HG03439 (cell line): ENCODE data around the gene DLG5.

ENCODE experiments used
- ATAC-seq: cut with Tn5 transposase; IDR thresholded peaks from one replicate; pipeline ENCODE4 v1.9.1; 2021; ENCODE audit warnings: mild to moderate bottlenecking, moderate library complexity; ENCODE audit not compliant: unreplicated experiment

The DLG5 gene

DNA sequence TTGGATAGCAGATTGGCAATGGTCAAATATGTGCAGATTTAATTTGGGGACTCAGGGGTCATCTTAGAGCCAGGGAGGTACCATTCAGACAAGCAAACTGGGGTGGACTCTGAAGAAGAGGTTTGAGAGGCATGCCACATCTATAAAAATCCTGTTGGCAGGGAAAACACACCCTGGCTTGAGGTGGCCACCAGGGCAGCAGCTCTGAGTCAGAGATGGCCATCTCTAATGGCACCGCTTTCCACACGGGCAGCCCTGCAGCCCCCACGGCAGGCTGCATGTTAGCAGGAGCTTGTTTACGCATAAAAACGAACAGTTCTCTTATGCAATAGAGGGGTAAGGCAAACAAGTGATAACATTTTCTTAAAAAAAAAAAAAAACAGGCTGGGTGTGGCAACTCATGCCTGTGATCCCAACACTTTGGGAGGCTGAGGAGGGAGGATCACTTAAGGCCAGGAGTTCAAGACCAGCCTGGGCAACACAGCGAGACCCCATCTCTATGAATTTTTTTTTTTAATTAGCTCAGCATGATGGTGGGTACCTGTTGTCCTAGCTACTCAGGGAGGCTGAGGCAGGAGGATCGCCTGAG lies 14.9 kb downstream of the DLG5 start:
- no peak for ATAC-seq

DNA sequence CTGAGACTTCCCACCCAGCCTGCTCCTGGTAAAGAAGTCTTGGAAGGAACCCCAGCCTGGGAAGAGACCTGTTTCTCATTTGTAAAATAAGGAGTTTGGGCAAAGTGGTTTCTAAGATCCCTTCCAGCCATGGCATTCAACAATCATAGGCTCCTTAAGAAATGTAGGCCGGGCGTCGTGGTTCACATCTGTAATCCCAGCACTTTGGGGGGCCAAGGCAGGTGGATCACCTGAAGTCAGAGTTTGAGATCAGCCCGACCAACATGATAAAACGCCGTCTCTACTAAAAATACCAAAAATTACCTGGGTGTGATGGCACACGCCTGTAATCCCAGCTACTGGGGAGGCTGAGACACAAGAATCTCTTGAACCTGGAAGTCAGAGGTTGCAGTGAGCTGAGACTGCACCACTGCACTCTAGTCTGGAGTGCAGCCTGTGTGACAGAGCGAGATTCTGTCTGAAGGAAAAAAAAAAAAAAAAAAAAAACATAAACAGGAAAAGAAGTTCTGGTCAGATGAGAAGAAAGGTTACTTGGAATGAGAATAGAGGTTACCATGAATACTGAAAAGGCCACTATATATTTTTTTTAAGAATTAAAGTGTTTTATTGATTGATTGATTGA lies 15.9 kb downstream of the DLG5 start:
- no peak for ATAC-seq

DNA sequence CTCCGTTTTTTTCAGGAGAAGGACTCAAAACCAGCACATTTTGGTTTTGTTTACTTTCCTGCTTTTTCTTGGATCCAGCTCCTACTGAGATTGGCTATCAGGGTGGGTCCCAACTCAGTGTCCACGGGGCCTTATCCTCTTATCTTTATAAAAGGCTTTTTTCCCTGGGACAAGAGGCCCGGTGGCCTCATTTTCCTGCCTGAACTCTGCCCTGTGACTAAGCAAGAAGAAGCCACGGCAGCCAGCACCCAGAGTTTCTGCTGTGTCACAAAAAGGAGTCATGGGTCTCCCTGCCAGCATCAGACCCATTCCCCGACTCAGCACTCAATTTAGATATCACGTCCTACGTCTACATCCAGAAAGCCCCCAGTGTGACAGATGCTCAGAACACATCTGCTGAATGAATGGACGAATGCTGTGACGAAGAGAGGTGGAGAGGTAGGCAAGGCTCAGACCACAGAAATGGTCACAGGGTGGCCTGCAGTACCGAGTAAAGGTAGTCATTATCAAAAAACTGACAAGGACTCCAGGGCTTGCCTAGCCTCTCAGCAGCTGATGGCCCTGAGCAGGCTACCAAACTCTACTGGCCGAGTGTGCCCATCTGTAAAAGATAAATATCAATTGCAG lies 16.7 kb downstream of the DLG5 start:
- ATAC-seq: no peak

DNA sequence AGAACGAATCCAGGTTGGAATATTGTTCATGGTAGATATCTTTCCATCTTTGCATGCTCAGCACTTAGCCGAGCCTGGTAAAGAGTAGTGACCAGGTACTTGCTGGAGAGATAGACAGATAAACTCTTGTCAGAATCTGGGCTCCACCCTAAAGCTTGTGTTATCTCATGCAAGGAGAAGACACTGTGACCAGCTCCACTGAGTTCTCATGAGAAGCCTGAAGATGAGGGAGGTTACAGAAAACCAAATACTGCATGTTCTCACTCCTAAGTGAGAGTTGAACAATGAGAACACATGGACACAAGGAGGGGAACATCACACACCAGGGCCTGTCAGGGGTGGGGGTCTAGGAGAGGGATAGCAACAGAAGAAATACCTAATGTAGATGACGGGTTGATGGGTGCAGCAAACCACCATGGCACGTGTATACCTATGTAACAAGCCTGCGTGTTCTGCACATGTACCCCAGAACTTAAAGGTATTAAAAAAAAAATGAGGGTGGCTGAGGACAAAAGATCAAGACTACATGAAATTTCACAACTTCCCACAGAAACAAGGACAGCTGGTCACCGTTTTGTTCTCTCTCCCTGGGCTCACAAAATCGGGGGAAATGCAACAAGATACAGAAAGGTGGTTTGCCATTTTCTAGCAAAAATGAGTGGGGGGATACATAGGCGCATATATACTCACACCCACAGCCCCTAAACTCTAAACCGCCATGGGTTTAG lies 17.4 kb downstream of the DLG5 start:
- no peak for ATAC-seq

DNA sequence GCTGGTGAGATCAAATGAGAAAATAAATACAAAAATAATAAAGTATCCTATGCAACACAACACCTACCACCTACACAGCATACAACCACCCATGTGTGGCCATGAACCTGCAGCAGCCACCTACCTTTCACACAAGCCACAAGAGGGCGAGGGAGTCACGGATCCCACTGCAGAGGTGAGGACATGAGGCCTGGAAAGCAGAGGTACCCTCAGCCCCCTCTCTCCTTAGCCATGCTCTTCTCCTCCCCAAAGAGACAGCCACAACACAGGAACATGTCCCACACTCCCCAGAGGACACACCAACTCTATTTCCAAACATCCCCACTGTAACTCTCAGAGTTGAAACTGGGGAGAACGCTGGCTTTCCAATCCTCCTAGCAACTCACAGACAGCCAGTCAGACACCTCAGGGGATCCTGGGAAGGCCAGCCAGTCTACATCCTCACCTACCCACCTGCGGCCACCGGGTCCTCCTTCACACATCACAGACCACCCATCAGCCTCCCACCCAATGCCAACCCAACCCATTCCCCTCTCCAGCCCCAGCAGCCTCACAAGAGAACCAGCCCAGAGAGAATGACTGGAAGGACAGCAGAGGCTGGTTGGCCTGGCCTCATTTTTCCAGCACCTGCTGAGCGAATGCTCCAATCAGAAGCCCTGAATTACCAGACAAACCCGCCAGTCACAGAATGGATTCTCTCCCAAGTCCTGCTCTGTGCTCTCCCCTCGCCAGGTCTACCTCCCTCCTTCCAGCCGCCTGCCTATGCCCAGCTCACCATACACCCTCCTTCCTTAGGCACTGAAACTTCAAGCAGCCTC lies 18.4 kb downstream of the DLG5 start:
- ATAC-seq: no peak

DNA sequence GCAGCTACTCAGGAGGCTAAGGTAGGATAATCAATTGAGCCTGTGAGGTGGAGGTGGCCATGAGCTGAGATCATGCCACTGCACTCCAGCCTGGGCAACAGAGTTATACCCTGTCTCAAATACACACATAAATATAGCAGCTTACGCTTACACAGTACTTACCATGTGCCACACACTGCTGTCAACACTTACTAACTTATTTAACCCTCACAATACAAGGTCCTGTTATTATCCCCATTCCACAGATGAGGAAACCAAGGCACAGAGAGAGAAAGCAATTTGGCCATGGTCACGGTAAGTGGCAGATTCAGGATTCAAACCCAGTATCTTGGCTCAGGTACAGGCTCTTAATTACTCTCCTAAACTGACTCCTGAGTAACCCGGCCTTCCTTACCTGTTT lies 19.1 kb downstream of the DLG5 start:
- no peak for ATAC-seq

DNA sequence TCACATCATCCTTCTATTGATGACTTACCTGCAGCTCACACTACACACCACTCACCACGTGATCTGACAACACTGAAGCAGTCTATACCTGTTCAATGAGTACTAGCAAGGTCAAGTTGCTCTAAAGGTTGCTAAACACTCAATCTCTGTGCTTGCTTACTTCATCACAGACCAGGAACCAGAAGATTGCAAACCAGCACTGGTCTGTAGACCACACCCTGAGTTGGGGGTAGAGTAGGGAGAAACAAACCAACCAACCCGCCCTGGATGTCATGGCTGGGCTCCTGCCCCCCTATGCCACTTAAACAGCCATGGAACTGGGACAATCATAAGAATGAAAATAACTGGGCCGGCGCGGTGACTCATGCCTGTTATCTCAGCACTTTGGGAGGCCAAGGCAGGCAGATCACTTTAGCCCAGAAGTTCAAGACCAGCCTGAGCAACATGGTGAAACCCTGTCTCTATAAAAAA lies 19.6 kb downstream of the DLG5 start:
- no peak for ATAC-seq

DNA sequence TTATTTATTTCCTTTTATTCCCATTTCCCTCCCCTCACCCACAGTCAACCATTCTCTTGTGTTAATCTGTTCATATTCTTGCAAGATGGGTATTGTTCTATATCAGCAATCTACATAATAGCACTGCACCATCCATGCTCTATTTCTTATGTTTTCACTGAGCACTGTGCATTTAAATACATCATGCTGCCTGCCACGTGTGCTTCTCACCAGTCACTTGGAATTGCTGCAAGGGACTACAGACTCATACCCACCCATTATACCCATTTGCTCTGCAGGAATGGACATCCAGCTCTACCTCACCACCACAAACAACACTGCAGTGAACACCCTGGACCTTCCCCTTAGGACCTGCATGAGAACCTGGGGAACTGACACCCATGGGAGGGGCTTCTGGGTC lies 20.8 kb downstream of the DLG5 start:
- ATAC-seq: no peak

DNA sequence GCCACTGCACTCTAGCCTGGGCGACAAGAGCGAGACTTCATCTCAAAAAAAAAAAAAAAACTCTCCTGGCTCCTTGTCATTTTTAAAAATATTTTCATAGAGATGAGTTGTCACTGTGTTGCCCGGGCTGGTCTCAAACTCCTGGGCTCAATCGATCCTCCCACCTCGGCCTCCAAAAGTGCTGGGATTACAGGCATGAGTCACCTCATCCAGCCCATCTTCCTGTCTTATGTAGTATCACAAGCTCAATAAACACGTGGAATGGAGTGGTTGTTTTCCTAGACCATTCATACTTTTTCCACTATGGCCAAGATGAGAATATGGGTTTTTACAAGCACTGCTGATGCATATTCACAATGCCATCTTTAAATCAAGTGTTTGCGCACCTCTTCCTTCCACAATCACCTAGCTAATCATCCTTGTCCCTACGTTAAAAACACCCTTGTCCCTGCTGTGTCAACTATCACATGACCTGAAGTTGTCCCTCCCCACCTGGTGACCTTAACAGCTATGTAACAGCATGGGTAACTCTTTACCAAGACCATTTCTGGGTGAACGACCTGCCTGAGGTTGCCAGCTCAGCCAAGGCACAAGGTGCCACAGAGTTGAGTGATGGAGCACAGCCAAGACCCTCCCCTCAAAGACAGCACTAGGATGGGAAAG lies 21.3 kb downstream of the DLG5 start:
- no peak for ATAC-seq

DNA sequence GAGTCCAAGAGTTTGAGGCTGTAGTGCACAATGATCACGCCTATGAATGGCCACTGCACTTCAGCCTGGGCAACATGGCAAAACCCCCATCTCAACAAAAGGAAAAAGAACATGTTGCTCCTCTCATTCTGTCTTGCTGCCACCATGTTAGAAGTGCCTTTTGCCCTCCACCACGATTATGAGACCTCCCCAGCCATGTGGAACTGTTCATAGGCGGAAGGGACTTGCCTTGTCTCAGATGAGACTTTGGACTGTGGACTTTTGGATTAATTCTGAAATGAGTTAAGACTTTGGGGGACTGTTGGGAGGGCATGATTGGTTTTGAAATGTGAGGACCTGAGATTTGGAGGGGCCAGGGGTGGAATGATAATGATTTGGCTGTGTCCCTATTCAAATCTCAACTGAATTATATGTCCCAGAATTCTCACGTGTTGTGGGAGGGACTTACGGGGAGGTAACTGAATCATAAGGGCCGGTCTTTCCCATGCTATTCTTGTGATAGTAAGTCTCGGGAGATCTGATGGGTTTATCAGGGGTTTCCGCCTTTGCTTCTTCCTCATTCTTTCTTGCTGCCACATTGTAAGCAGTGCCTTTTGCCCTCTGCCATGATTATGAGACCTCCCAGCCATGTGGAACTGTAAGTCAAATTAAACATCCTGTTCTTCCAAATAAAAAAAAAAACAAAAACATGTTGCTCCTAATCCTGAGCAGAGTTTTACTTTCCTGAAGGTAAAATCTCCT lies 22.3 kb downstream of the DLG5 start:
- ATAC-seq: no peak

DNA sequence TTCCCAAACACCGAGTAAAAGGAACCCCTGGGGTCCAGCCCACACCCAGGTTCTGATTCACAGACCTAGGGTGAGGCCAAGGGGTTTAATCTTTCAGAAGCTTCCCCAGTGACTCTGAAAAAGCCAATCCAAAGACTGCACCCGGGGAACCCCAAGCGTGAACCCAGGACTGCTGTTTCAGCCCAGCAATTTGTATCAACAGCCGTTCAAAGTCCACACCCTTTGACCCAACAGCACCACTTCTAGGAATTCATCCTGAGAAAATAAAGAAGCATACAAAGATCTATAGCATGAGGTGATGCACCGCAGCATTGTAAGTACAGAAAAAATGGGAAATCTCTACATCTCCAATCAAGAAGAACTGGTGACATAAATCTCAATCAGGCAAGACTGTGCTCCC lies 24.4 kb downstream of the DLG5 start:
- ATAC-seq: no peak

DNA sequence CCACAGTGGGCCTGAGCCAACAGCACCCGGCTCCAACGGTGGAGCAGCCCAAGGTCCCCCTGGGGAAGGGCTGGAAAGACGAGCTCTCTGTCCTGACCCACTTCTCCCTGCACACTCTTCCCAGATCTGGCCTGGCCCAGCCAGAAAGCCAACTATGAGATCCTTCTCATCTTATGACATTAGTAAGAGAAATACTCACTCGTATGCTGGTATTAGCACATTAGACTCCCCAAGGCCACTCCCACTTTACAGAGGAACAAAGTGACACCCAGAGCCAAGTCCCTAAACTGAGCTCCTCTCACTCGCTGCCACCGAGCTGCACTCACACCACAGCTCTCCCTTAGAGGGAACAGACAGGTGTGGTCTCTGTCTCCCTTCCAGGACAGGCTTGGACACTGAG lies 24.8 kb downstream of the DLG5 start:
- ATAC-seq: no peak

DNA sequence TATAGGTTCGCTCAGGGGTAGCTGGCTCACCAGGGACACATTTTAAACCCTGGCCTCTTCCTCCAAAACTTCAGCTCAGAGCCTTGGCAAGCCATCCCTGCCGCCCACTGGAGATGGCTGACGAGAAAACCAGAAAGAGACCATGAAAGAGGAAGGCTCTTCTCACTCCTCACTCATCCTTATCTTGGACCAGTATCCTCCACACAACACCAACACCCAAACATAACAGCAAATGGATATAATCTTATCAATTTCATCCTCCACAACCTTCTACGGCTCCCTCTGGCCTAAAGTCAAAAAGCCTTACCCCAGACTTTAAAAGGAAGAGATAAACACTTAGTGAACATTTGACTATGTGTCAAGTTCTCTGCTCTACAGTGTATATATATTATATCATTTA lies 26.9 kb downstream of the DLG5 start:
- ATAC-seq: no peak

DNA sequence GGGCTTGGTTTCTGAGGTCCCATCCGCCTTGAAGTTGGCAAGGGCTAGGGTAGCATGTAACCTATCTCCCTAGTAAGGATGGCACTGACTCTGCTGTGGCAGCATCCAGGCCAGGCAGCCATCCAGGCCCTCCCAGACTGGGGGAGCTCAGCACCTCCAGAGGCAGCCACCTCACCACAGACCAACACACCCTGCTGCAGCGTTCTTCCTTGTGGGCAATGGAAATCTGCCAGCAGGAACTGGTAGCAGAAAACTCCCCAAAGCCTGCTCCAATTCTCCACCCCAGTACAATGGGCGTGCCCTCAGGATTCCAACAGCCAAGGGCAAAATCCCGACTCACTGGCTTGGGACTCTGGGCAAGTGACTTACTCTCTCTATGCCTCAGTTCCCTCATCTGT lies 27.5 kb downstream of the DLG5 start:
- no peak for ATAC-seq

DNA sequence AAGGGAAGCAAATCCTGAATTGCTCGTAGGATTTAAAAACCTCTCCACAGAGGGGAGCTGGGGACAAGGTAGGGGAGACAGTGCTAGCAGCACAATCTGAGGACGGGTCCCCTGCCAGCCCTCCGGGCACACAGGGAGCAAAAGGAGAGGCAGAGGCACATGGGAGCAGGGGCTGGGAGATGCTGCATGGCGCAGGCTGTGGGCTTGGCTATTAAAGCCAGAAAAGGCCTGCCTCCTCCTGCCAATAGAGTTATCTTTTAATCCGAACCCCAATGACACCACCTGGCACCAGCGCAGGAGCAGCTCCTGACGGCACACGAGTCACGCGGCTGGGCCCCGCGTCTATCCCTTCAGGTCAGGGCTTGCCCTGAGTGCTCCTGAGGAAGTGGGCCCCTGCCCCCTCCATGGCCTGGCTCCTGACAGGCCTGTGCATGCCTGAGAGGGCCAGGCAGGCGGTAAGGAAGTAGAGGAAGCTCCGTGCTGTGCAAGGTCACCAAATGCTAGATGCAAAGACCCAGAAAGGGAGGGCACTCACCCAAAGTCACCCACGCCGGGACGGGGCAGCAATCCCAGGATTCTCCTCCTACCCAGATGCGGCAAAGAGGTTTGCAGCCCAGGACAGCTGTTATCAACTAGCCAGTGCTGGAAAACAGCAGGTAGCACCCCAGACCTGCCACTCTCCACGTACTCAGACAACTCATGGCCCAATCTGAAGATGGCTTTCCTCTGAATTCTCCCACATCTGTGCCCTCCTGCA lies 28.1 kb downstream of the DLG5 start:
- ATAC-seq: no peak

DNA sequence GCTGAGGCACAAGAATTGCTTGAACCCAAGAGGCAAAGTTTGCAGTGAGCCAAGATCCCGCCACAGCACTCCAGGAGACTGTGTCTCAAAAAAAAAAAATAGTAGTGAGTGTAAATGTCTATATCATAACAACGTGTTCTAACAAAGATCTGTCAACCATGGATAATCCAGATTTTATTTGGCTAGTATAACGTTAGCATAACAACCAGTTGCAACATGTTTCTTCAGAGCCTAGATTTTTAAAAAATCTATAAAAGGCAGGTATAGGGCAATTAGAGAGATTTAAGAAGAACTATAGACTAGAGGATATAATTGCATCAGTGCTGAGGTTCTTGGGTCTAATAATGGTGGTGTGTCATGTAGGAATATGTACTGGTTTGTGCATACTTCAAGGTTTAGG lies 30.5 kb downstream of the DLG5 start:
- no peak for ATAC-seq

DNA sequence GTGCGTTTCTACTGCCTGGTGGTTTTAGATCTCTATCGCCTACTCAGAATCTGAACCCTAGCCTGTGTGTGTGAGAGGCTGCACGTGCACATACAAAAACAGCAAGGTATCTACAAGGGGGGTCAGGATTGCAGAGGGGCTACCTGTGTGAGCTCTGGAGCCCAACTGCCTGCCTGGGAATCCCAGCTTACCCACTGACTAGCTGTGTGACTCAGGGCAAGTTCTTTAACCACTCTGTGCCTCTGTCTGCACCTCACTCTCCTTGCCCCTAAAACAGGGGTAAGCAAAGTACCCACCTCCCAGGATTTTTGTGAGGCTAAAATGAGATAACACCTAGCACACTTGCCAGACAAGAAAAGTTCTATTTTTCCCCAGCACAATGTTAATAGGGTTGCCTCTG lies 32.5 kb downstream of the DLG5 start:
- ATAC-seq: no peak

DNA sequence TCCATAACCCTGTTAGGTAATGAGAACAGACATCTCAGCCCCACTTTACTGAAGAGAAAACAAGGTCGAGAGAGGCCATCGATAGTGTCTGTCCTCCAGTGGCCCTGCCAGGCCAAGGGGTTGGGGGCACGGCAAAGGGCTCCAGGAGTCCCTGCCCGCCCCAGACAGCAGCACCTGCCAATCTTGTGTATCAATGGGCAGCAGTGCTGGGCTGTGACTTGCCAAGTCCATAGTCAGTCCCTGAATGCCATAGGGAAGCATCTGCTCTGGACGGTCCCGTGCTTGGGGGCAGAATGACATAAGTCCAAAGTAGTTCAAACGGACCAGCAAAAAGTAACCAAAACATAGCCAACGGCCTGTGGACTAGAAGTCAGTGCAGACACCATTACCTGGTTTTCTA lies 33.2 kb downstream of the DLG5 start:
- no peak for ATAC-seq

DNA sequence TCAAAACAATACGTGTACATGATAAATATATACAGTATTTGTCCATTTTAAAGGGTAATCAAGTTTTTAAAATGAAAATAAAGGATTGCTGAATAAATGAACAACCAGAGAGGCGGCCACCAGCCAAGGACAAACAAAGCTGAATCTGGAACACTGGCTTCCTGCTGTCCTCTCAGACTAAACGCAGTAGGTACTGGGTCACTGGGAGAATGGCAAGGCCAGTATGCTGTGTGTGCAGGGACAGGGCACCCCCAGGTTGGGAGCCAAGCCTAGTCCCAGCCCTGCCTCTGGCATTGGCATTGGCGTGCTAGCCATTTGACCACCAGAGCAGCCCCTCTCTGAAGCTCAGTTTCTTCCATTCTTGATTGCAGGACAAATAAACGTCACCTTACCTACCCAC lies 33.8 kb downstream of the DLG5 start:
- ATAC-seq: no peak
